Mesothelial cell of epicardium (in vitro differentiated cells): Measurements from ENCODE around the gene MED13L. TPM values are rescaled to one million over a fixed set of nuclear protein-coding genes. Genes with fewer than 3 reads are reported as not detected.
A peak's percentile ranks its signal among the peaks of the same experiment; 100 is the strongest.

Experiments used
- DNase-seq, 2 experiments: peaks; one replicate each; pipeline ENCODE4 v3.0.0; 2021; ENCODE audit warnings: low spot score in 2 of 2; ENCODE audit not compliant: unreplicated experiment in 2 of 2
- H3K27ac Mint-ChIP-seq: 2 replicates; pipeline ENCODE4 v1.8.0; 2021; ENCODE audit warnings: mixed read lengths
- H3K27me3 Mint-ChIP-seq: 2 replicates; pipeline ENCODE4 v1.8.0; 2021; ENCODE audit warnings: low read depth, mixed read lengths
- H3K36me3 Mint-ChIP-seq: 2 replicates; pipeline ENCODE4 v1.8.0; 2021; ENCODE audit warnings: mixed read lengths
- H3K4me1 Mint-ChIP-seq: 2 replicates; pipeline ENCODE4 v1.8.0; 2021; ENCODE audit warnings: mixed read lengths
- H3K4me3 Mint-ChIP-seq: 2 replicates; pipeline ENCODE4 v1.8.0; 2021; ENCODE audit warnings: mild to moderate bottlenecking, moderate library complexity, mixed read lengths
- H3K9me3 Mint-ChIP-seq: 2 replicates; pipeline ENCODE4 v1.8.0; 2021; ENCODE audit warnings: mixed read lengths
- total RNA-seq: library from RNA; stranded (reverse); gene quantifications from 3 replicates; pipeline ENCODE4 v1.2.1, GENCODE V29; 2021
- TF ChIP-seq, protein P1 (sequence below): fragments of 200-600 bp; sonication (generic); IDR thresholded peaks from one replicate; pipeline ENCODE4 v1.5.0; 2021; ENCODE audit warnings: antibody characterized with exemption; ENCODE audit not compliant: unreplicated experiment

The MED13L gene
- total RNA-seq, 1 donor from 2014 or later: 179 TPM

DNA sequence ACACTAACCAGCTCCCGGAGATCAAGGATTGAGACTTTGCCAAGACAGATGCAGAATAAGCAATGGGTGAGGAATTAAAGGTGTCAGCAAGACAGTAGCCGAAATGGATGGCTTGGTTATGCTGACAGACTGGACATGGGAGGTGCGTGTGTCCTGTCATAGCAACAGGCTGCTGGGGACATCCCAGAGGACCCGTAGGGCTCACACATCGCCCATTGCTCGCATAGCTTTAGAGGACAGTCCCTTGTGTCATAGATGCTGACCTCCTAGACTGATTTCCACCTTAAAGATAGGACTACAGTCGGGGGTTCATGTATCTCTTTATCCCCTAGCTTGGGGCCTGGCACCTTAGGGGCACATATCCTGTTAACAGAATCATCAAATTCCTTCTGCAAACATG is 324.5 kb downstream of the MED13L start:
- Mint-ChIP-seq H3K9me3 (no peaks in the 10 kb centered on the region), H3K4me1 (peaks cover 28% of the 10 kb centered on the region)
- DNase-seq: no peak

DNA sequence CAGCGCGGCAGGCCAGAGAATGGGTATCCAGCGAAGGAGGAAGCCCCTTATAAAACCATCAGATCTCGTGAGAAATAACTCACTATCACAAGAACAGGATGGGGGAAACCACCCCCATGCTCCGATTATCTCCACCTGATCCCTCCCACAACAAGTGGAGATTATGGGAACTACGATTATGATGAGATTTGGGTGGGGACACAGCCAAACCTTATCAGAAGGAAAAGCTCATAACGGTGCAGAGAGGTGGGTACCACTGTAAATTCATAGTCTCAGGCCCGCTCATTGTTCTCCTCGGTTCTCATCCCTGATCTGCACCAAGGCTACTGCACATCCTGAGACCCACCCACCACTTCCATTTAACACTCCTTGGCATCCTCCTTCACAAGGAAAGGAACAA is 326.5 kb downstream of the MED13L start:
- Mint-ChIP-seq H3K36me3 (peaks cover 24% of the 10 kb centered on the region), H3K27ac (no peak overlapping the region), H3K4me1 (peaks cover 19% of the 10 kb centered on the region), H3K4me3 (no peak overlapping the region), H3K27me3 (no peaks in the 10 kb centered on the region), H3K9me3 (no peaks in the 10 kb centered on the region)
- TF ChIP-seq, protein P1, sequence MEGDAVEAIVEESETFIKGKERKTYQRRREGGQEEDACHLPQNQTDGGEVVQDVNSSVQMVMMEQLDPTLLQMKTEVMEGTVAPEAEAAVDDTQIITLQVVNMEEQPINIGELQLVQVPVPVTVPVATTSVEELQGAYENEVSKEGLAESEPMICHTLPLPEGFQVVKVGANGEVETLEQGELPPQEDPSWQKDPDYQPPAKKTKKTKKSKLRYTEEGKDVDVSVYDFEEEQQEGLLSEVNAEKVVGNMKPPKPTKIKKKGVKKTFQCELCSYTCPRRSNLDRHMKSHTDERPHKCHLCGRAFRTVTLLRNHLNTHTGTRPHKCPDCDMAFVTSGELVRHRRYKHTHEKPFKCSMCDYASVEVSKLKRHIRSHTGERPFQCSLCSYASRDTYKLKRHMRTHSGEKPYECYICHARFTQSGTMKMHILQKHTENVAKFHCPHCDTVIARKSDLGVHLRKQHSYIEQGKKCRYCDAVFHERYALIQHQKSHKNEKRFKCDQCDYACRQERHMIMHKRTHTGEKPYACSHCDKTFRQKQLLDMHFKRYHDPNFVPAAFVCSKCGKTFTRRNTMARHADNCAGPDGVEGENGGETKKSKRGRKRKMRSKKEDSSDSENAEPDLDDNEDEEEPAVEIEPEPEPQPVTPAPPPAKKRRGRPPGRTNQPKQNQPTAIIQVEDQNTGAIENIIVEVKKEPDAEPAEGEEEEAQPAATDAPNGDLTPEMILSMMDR: no peak
- DNase-seq: no peak

More for the DNA sequence above, 324.5 kb downstream of the MED13L start:
- peaks cover 24% of the 10 kb centered on the region for H3K36me3 Mint-ChIP-seq
- H3K27me3 Mint-ChIP-seq: no peaks in the 10 kb centered on the region
- TF ChIP-seq, protein P1: no peak
- no peak overlapping the region for H3K4me3 Mint-ChIP-seq
- H3K27ac Mint-ChIP-seq: peak overlapping the region; percentile 78

GRCh38 chr12:115949675-115950074 is 327.8 kb downstream of the MED13L start:
- Mint-ChIP-seq H3K36me3 (peaks cover 24% of the 10 kb centered on the region), H3K9me3 (no peaks in the 10 kb centered on the region), H3K27me3 (no peaks in the 10 kb centered on the region), H3K4me1 (peaks cover 15% of the 10 kb centered on the region), H3K4me3 (no peak overlapping the region), H3K27ac (no peak overlapping the region)
- TF ChIP-seq, protein P1: no peak
- DNase-seq: no peak

DNA sequence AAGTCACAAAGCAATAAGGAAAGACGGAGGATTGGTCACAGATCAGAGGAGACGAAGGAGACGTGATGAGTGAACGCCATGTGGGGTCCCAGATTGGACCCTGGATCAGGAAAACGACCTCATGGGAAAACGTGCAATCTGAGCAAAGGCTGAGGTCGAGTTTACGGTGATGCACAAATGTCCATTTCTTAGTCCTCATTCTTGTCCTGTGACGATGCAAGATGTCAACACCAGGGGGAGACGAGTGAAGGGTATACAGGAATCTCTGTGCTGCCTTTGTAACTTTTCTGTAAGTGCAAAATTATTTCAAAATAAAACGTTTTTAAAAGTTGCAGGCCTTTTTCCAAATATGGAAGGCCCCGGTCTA is 329.8 kb downstream of the MED13L start:
- H3K27me3 Mint-ChIP-seq: no peaks in the 10 kb centered on the region
- no peak overlapping the region for H3K4me3 Mint-ChIP-seq
- peaks cover 7% of the 10 kb centered on the region for H3K4me1 Mint-ChIP-seq
- no peak overlapping the region for H3K27ac Mint-ChIP-seq
- no peak for DNase-seq
- TF ChIP-seq, protein P1: no peak
- H3K36me3 Mint-ChIP-seq: peaks cover 24% of the 10 kb centered on the region
- no peaks in the 10 kb centered on the region for H3K9me3 Mint-ChIP-seq

DNA sequence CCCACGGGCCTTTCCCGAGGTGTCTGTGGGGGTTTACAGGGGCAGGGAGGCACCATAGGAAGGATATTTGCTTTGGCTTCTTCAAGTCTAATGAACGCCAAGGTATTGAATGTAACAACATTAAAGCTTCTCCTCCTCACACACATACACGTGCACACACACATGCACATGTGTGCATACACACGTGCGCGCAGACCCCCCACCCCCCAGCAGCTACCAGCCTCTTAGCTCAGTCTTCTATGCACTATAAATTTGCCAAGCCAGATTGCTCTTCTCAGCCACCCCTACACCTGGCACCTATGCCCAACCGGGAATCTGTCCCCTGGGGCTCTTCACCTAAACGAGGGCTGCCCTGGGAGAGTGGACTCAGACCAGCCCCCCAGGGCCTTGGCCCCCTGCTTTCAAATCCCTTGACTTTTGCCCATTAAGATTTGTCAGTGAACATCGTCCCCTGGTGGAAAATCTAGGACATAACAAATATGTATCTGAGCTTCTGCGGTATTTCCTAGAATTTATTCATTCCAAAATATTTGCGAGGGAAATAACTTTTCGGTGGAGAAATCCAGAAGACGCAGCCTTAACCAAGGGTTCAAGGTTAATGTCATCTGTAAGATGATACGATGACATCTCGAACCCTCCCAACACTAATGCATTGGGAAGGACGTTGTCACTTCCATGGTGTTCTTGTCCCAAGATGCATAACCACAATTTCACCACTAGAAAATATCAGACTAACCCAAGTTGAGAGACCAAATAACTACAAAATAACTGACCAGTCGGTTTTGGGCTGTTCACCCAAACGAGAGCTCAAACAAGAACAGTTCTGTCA is 330.4 kb downstream of the MED13L start:
- H3K4me1 Mint-ChIP-seq: peaks cover 7% of the 10 kb centered on the region
- H3K27ac Mint-ChIP-seq: no peak overlapping the region
- H3K4me3 Mint-ChIP-seq: no peak overlapping the region
- no peaks in the 10 kb centered on the region for H3K9me3 Mint-ChIP-seq
- TF ChIP-seq, protein P1: peak; percentile 82
- no peaks in the 10 kb centered on the region for H3K27me3 Mint-ChIP-seq
- no peak for DNase-seq
- H3K36me3 Mint-ChIP-seq: peaks cover 24% of the 10 kb centered on the region
